Astrocyte (in vitro differentiated cells and primary cell): ENCODE results near the gene ABHD2.

ENCODE experiments used
- CTCF ChIP-seq: IDR thresholded peaks from 2 replicates; pipeline ENCODE4 v1.5.1; 2011; ENCODE audit warnings: low read depth, mild to moderate bottlenecking, inconsistent platforms, low read length, moderate library complexity; ENCODE audit not compliant: insufficient read depth
- EZH2 ChIP-seq: IDR thresholded peaks from 2 replicates; pipeline ENCODE4 v1.6.1; 2012; ENCODE audit warnings: mild to moderate bottlenecking, low read length, inconsistent platforms; ENCODE audit not compliant: insufficient read depth

- no peak for TF ChIP-seq CTCF
- no peak for TF ChIP-seq EZH2
These were observed 19.9 kb upstream of the ABHD2 start for GRCh38 chr15:89068325-89068784.
